Measurements from ENCODE around the gene THAP10. TPM values are rescaled to one million over a fixed set of nuclear protein-coding genes. Genes with fewer than 3 reads are reported as not detected.

Gene THAP10
- polyA plus RNA-seq, 2 donors: 0.69 to 1.1 TPM

DNA sequence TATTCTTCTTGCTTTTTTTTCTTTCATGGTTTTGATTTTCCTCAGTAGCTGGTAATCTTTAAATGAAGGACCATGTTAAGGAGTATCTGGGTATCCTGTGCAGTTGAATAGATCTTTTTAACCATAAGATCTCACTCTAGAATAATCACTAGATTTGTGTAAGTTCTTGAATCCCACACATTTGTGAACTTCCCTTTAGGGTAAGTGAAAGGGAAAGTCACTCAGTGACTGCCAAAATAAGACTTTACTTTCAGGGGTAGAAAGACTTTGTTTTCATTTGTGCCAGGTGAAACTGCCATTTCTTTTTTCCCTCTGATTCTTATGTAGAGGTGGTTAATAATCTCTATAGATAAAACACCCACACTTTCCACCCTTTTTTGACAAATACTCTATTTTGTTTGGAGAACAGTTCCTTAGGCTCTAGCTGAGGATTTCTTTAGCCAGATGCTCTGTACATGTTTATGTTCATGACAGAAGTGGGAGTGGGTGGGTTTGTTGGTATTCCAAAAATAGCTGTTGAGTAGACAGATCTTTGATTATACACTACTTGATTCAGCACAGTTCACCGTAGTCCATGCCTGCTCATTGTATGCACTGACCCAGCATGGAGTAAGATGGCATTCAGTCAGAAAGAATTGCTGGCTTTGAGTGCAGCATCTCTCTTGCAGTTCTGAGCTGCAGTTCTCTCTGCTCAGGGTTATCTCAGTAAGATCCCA lies 28.9 kb upstream of the THAP10 start:
- H3K36me3 ChIP-seq (ENCODE audit: control insufficient read depth in 2 of 2, insufficient read depth in 2 of 2, low read length in 1 of 2): no peaks in the 10 kb centered on the region
- H3K27ac ChIP-seq (ENCODE audit: low read depth in 2 of 2, low read length in 1 of 2): no peak overlapping the region
- no peaks in the 10 kb centered on the region for H3K4me1 ChIP-seq (ENCODE audit: control insufficient read depth in 2 of 2, insufficient read depth in 2 of 2, low read length in 1 of 2)
- 53 to 75% methylated on average over 1 of the region's 1 CpG for WGBS, 2 donors
- peaks cover 0 to 3% of the 10 kb centered on the region in 2 donors for H3K9me3 ChIP-seq (ENCODE audit: control insufficient read depth in 2 of 2, insufficient read depth in 1 of 2, low read depth in 1 of 2, low read length in 1 of 2)
- no peaks in the 10 kb centered on the region for H3K27me3 ChIP-seq (ENCODE audit: control insufficient read depth in 1 of 2, insufficient read depth in 2 of 2, low read length in 2 of 2)
- H3K4me3 ChIP-seq (ENCODE audit: low read depth in 1 of 2, low read length in 2 of 2): no peak overlapping the region

DNA sequence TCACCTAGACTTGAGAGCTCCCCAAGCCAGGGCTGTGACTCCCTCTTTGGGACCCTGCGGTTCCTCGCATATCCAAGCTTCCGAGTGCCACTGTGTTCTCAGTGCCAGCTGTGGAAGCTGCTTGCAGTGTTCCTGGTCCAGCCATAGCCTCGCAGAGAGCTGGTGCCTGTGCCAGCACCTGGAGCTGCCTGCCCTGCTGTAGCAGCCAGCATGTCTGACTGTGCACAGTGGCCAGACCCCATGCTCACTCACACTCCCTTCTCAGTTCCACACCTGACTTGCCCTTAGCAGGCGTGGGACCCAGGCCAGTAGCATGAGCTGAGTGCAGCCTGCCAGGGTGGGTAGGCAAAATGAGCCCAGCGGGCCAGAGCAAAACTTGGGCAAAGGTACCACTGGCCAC lies 25.7 kb upstream of the THAP10 start:
- no peaks in the 10 kb centered on the region for H3K36me3 ChIP-seq (ENCODE audit: control insufficient read depth in 2 of 2, insufficient read depth in 2 of 2, low read length in 1 of 2)
- 93% methylated on average over 6 of the region's 6 CpGs for WGBS, 2 donors

DNA sequence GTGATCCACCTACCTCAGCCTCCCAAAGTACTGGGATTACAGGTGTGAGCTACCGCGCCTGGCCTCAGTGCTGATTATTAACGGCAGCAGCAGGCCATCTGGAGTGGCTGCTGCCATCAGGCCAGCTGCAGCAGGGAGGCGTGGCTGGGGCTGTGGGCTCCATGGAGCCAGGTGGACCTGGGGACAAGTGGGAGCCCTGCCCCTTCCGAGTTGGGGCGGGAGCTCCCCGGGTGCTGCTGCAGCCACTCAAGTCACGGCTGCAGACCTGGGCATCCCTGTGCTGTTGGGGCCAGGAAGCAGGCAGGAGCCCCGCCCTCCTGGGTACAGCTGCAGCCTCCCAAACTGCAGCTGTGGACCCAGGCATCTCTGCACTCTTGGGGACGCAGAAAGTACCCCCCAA lies 24.3 kb upstream of the THAP10 start:
- Histone ChIP-seq H3K4me3 (ENCODE audit: low read depth in 1 of 2, low read length in 2 of 2) (no peak overlapping the region), H3K36me3 (ENCODE audit: control insufficient read depth in 2 of 2, insufficient read depth in 2 of 2, low read length in 1 of 2) (no peaks in the 10 kb centered on the region), H3K27me3 (ENCODE audit: control insufficient read depth in 1 of 2, insufficient read depth in 2 of 2, low read length in 2 of 2) (no peaks in the 10 kb centered on the region), H3K27ac (ENCODE audit: low read depth in 2 of 2, low read length in 1 of 2) (no peak overlapping the region), H3K4me1 (ENCODE audit: control insufficient read depth in 2 of 2, insufficient read depth in 2 of 2, low read length in 1 of 2) (no peaks in the 10 kb centered on the region), H3K9me3 (ENCODE audit: control insufficient read depth in 2 of 2, insufficient read depth in 1 of 2, low read depth in 1 of 2, low read length in 1 of 2) (peaks cover 0 to 3% of the 10 kb centered on the region in 2 donors)
- WGBS, 2 donors: 96 to 97% methylated on average over 7 to 10 of the region's 10 CpGs

More for the DNA sequence above, 25.7 kb upstream of the THAP10 start:
- no peaks in the 10 kb centered on the region for H3K4me1 ChIP-seq (ENCODE audit: control insufficient read depth in 2 of 2, insufficient read depth in 2 of 2, low read length in 1 of 2)
- H3K27ac ChIP-seq (ENCODE audit: low read depth in 2 of 2, low read length in 1 of 2): no peak overlapping the region
- no peak overlapping the region for H3K4me3 ChIP-seq (ENCODE audit: low read depth in 1 of 2, low read length in 2 of 2)
- H3K9me3 ChIP-seq (ENCODE audit: control insufficient read depth in 2 of 2, insufficient read depth in 1 of 2, low read depth in 1 of 2, low read length in 1 of 2): peaks cover 0 to 3% of the 10 kb centered on the region in 2 donors
- H3K27me3 ChIP-seq (ENCODE audit: control insufficient read depth in 1 of 2, insufficient read depth in 2 of 2, low read length in 2 of 2): no peaks in the 10 kb centered on the region

DNA sequence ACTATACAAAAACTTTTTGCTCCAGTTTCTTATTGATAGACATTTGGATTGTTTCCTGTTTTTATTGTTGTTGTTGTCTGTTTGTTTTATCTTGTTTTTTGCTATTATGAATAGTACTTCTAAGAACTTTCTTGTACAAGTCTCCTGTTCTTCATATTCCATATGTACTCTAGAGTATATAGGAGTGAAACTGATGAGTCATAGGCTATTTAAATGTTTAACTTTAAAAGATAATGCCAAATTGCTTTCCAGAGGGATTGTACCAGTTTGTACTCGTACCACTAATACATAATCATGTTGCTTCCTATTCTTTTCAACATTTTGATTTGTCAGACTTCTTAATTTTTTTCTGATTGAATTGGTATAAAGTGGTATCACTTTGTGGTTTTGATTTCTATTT lies 20.0 kb upstream of the THAP10 start:
- 47 to 51% methylated on average over 1 of the region's 1 CpG for WGBS, 2 donors
- H3K27ac ChIP-seq (ENCODE audit: low read depth in 2 of 2, low read length in 1 of 2): no peak overlapping the region
- no peaks in the 10 kb centered on the region for H3K27me3 ChIP-seq (ENCODE audit: control insufficient read depth in 1 of 2, insufficient read depth in 2 of 2, low read length in 2 of 2)
- H3K9me3 ChIP-seq (ENCODE audit: control insufficient read depth in 2 of 2, insufficient read depth in 1 of 2, low read depth in 1 of 2, low read length in 1 of 2): peaks cover 0 to 8% of the 10 kb centered on the region in 2 donors
- H3K36me3 ChIP-seq (ENCODE audit: control insufficient read depth in 2 of 2, insufficient read depth in 2 of 2, low read length in 1 of 2): no peaks in the 10 kb centered on the region
- no peak overlapping the region for H3K4me3 ChIP-seq (ENCODE audit: low read depth in 1 of 2, low read length in 2 of 2)
- no peaks in the 10 kb centered on the region for H3K4me1 ChIP-seq (ENCODE audit: control insufficient read depth in 2 of 2, insufficient read depth in 2 of 2, low read length in 1 of 2)

DNA sequence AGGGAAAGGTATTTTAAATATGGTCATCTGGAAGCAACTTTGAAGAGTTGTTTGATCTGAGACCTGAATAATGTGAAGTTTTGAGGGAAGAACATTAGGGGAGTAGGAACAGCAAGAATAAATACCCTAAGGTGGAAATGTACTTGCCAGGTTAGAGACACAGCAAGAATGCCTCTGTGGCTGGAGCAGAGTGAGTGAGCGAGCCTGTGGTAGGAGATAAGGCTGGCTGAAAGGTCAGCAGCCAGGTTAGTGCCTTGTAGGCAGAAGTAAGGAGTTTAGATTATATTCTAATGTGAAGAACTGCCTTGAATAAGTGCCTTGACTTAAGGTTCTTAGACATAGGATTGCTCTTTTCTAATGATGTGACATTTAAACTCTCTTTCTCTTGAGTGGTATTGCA lies 18.7 kb upstream of the THAP10 start:
- no peaks in the 10 kb centered on the region for H3K4me1 ChIP-seq (ENCODE audit: control insufficient read depth in 2 of 2, insufficient read depth in 2 of 2, low read length in 1 of 2)
- no peak overlapping the region for H3K4me3 ChIP-seq (ENCODE audit: low read depth in 1 of 2, low read length in 2 of 2)
- H3K9me3 ChIP-seq (ENCODE audit: control insufficient read depth in 2 of 2, insufficient read depth in 1 of 2, low read depth in 1 of 2, low read length in 1 of 2): peaks cover 0 to 5% of the 10 kb centered on the region in 2 donors
- 71 to 87% methylated on average over 1 of the region's 1 CpG for WGBS, 2 donors
- H3K27me3 ChIP-seq (ENCODE audit: control insufficient read depth in 1 of 2, insufficient read depth in 2 of 2, low read length in 2 of 2): no peaks in the 10 kb centered on the region
- no peaks in the 10 kb centered on the region for H3K36me3 ChIP-seq (ENCODE audit: control insufficient read depth in 2 of 2, insufficient read depth in 2 of 2, low read length in 1 of 2)
- no peak overlapping the region for H3K27ac ChIP-seq (ENCODE audit: low read depth in 2 of 2, low read length in 1 of 2)

DNA sequence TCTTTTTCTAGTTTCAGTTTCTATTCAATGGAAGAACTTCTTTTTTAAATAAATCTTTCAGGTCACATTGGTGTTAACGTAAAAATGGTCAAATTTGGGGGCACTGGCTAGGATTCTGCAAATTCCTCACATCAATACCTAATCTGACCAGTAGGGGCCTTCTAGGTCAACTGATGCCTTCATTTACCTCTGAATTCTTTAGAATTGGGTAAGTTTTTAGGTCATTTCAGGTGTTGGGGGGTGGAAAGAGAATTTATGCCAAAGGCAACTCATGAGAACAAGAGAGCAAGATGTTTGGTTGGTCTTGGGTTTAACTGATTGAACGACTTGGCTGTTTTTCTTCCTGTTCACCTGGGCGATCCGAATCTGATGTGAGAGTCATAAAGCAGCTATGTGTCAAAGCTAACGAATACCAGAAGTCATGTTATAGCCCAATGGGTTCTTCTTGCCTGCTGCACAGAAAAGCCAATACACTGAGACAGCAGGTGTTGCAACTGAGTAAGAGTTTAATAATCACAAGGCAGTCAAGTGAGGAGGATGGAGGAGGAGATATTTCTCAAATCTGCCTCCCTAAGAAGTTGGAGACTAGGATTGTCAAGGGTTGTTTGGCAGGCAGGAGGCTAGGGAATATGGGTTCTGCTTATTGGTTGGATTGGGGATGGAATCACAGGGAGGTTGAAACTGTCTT lies 15.7 kb upstream of the THAP10 start:
- WGBS, 2 donors: 93 to 97% methylated on average over 5 of the region's 5 CpGs
- H3K4me3 ChIP-seq (ENCODE audit: low read depth in 1 of 2, low read length in 2 of 2): no peak overlapping the region
- H3K4me1 ChIP-seq (ENCODE audit: control insufficient read depth in 2 of 2, insufficient read depth in 2 of 2, low read length in 1 of 2): no peaks in the 10 kb centered on the region
- no peaks in the 10 kb centered on the region for H3K27me3 ChIP-seq (ENCODE audit: control insufficient read depth in 1 of 2, insufficient read depth in 2 of 2, low read length in 2 of 2)
- H3K27ac ChIP-seq (ENCODE audit: low read depth in 2 of 2, low read length in 1 of 2): no peak overlapping the region
- H3K9me3 ChIP-seq (ENCODE audit: control insufficient read depth in 2 of 2, insufficient read depth in 1 of 2, low read depth in 1 of 2, low read length in 1 of 2): peaks cover 0 to 5% of the 10 kb centered on the region in 2 donors
- no peaks in the 10 kb centered on the region for H3K36me3 ChIP-seq (ENCODE audit: control insufficient read depth in 2 of 2, insufficient read depth in 2 of 2, low read length in 1 of 2)

DNA sequence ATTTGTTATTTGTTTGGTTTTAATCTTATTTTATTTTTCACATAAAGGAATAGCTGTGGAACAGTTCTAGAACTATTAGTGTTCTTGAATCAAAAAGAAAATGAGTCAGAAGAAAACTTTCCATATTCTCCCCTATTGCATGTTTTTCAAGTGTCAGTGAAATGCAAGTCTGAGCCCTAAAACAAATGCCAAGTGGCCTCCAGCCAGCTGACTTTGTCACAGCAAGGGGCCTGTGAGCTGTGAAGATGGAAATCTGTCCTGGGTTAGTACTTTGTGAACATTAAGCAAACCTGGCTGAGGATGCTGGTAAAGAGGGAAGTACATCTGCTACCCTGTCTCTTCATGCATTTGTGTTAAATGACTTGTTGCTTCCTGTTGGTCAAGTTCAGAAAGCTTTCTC lies 14.6 kb upstream of the THAP10 start:
- H3K27ac ChIP-seq (ENCODE audit: low read depth in 2 of 2, low read length in 1 of 2): no peak overlapping the region
- H3K9me3 ChIP-seq (ENCODE audit: control insufficient read depth in 2 of 2, insufficient read depth in 1 of 2, low read depth in 1 of 2, low read length in 1 of 2): peaks cover 0 to 5% of the 10 kb centered on the region in 2 donors
- H3K4me1 ChIP-seq (ENCODE audit: control insufficient read depth in 2 of 2, insufficient read depth in 2 of 2, low read length in 1 of 2): no peaks in the 10 kb centered on the region
- no peak overlapping the region for H3K4me3 ChIP-seq (ENCODE audit: low read depth in 1 of 2, low read length in 2 of 2)
- H3K27me3 ChIP-seq (ENCODE audit: control insufficient read depth in 1 of 2, insufficient read depth in 2 of 2, low read length in 2 of 2): no peaks in the 10 kb centered on the region
- no peaks in the 10 kb centered on the region for H3K36me3 ChIP-seq (ENCODE audit: control insufficient read depth in 2 of 2, insufficient read depth in 2 of 2, low read length in 1 of 2)

DNA sequence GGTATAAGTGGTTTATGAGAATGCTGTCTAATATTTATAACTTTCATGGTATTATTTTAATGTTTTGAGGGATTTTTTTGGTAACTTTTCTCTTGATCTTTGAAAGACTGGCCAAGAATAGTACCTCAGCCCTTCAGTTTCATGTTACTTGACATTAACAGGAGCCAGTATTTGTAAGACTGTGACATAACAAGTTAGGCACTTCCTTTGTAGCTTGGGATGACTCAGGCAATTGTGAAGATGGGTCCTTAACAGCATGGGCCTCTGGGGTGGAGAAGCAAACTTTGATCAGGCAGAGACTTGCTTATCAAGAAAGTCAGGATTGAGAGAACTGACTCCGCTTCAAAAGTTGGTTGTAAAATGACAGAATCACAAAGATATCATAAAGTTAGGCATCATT lies 9.9 kb upstream of the THAP10 start:
- Histone ChIP-seq H3K4me1 (ENCODE audit: control insufficient read depth in 2 of 2, insufficient read depth in 2 of 2, low read length in 1 of 2) (no peaks in the 10 kb centered on the region), H3K4me3 (ENCODE audit: low read depth in 1 of 2, low read length in 2 of 2) (no peak overlapping the region), H3K9me3 (ENCODE audit: control insufficient read depth in 2 of 2, insufficient read depth in 1 of 2, low read depth in 1 of 2, low read length in 1 of 2) (no peaks in the 10 kb centered on the region), H3K36me3 (ENCODE audit: control insufficient read depth in 2 of 2, insufficient read depth in 2 of 2, low read length in 1 of 2) (no peaks in the 10 kb centered on the region), H3K27me3 (ENCODE audit: control insufficient read depth in 1 of 2, insufficient read depth in 2 of 2, low read length in 2 of 2) (no peaks in the 10 kb centered on the region), H3K27ac (ENCODE audit: low read depth in 2 of 2, low read length in 1 of 2) (no peak overlapping the region)
- 64 to 83% methylated on average over 1 of the region's 1 CpG for WGBS, 2 donors

DNA sequence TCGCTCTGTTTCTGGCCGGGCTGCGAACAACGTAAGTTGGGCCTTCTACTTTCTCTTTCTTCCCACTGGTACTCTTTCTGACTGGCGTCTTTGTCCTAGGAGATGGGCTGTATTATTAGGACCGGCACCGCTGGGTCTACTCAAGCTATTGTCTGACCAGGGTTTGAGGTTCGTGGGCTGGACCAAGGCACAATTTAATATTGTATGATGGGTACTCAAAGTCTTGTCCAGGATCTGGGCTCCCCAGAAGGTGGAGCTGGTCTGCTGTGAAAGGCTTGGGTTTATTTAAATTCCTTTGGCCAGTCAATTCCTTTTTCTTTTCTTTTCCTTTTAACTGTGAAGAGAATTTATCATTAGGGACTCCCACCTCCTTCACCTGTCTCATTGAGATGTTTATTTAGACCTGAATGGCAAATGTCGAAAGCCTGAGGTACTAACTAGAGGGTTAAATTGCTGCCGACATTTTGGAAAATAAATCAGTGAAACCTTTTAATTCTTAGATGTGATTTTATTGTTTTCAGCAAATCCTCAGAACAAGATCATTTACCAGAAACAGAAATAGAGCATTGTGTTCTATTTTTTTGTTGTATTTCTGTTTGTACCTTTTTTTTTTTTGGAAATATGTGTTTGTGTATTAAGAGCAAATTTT lies 803 bp upstream of the THAP10 start:
- Histone ChIP-seq H3K27me3 (ENCODE audit: control insufficient read depth in 1 of 2, insufficient read depth in 2 of 2, low read length in 2 of 2) (no peaks in the 10 kb centered on the region), H3K4me3 (ENCODE audit: low read depth in 1 of 2, low read length in 2 of 2) (peak overlapping the region; percentile 68 to 69), H3K9me3 (ENCODE audit: control insufficient read depth in 2 of 2, insufficient read depth in 1 of 2, low read depth in 1 of 2, low read length in 1 of 2) (no peaks in the 10 kb centered on the region), H3K27ac (ENCODE audit: low read depth in 2 of 2, low read length in 1 of 2) (peak overlapping the region; percentile 44 to 74), H3K4me1 (ENCODE audit: control insufficient read depth in 2 of 2, insufficient read depth in 2 of 2, low read length in 1 of 2) (peaks cover 0 to 3% of the 10 kb centered on the region in 2 donors), H3K36me3 (ENCODE audit: control insufficient read depth in 2 of 2, insufficient read depth in 2 of 2, low read length in 1 of 2) (no peaks in the 10 kb centered on the region)
- WGBS, 2 donors: 3 to 6% methylated on average over 10 of the region's 10 CpGs

Measured in esophagus (tissue), 2 donors.